HEK293 (cell line): Measurements from ENCODE around the gene ITGAX.

Source experiments
- CTCF ChIA-PET: fragments of 350-600 bp; formaldehyde crosslinking; extraction: SDS; loops from one replicate; lab custom pipeline; 2021; ENCODE audit warnings: antibody characterized with exemption; lab: Yijun Ruan, JAX
- POLR2A ChIA-PET: fragments of 300-600 bp; formaldehyde crosslinking; extraction: SDS; loops from one replicate; lab custom pipeline; 2020; ENCODE audit warnings: antibody characterized with exemption, inconsistent platforms; lab: Yijun Ruan, JAX
- H3K27ac ChIP-seq: fragments of 200-500 bp; sonication (Bioruptor generic); 2 replicates; pipeline ENCODE4 v1.5.1; 2014; ENCODE audit warnings: low read depth, low read length, control low read depth, inconsistent platforms; ENCODE audit errors: extremely low read depth
- H3K36me3 ChIP-seq, 2 experiments: fragments of 200-500 bp in 1 of 2; sonication (Bioruptor generic) in 1 of 2; 1 replicate in 1 of 2; 2 replicates in 1 of 2; pipeline ENCODE4 v1.5.1; 2014 to 2017; ENCODE audit warnings: inconsistent platforms in 2 of 2, low read length in 2 of 2; ENCODE audit not compliant: control insufficient read depth in 2 of 2, insufficient read depth in 1 of 2
- H3K4me1 ChIP-seq: fragments of 200-500 bp; sonication (Bioruptor generic); 2 replicates; pipeline ENCODE4 v1.5.1; 2014; ENCODE audit warnings: mild to moderate bottlenecking, low read length, inconsistent platforms; ENCODE audit not compliant: control insufficient read depth, insufficient read depth
- H3K4me3 ChIP-seq: 2 replicates; pipeline ENCODE4 v1.5.1; 2011; ENCODE audit warnings: low read depth, mild to moderate bottlenecking, control low read depth, low read length, moderate library complexity
- H3K9me3 ChIP-seq: fragments of 200-500 bp; sonication (Bioruptor generic); 2 replicates; pipeline ENCODE4 v1.5.1; 2014; ENCODE audit warnings: low read depth, low read length, inconsistent platforms; ENCODE audit not compliant: control insufficient read depth, insufficient read depth
- BCL11A ChIP-seq: fragments of 450-650 bp; formaldehyde crosslinking; IDR thresholded peaks from 2 replicates; pipeline ENCODE4 v1.5.1; 2016; ENCODE audit warnings: low read depth, missing biosample characterization, missing genetic modification characterization
- BCL11B ChIP-seq: fragments of 450-650 bp; formaldehyde crosslinking; IDR thresholded peaks from 2 replicates; pipeline ENCODE4 v1.5.1; 2016; ENCODE audit warnings: low read depth, missing biosample characterization, missing genetic modification characterization
- HOXA7 ChIP-seq: sonication (generic); formaldehyde crosslinking; IDR thresholded peaks from 2 replicates; pipeline ENCODE4 v1.8.1; 2022; ENCODE audit warnings: missing genetic modification reagents, borderline replicate concordance
- PRDM1 ChIP-seq: fragments of 450-650 bp; formaldehyde crosslinking; IDR thresholded peaks from 2 replicates; pipeline ENCODE4; 2016; ENCODE audit warnings: missing biosample characterization, missing genetic modification characterization
- SCRT1 ChIP-seq: fragments of 450-650 bp; formaldehyde crosslinking; IDR thresholded peaks from 2 replicates; pipeline ENCODE4 v1.5.1; 2016; ENCODE audit warnings: missing biosample characterization, missing genetic modification characterization, borderline replicate concordance
- ZBTB17 ChIP-seq: fragments of 450-650 bp; formaldehyde crosslinking; IDR thresholded peaks from 2 replicates; pipeline ENCODE4 v1.5.1; 2016; ENCODE audit warnings: missing biosample characterization, missing genetic modification characterization
- ZIC2 ChIP-seq: fragments of 450-650 bp; formaldehyde crosslinking; IDR thresholded peaks from 2 replicates; pipeline ENCODE4 v1.5.1; 2016; ENCODE audit warnings: missing biosample characterization, missing genetic modification characterization
- ZNF140 ChIP-seq: fragments of 450-650 bp; formaldehyde crosslinking; IDR thresholded peaks from 2 replicates; pipeline ENCODE4 v1.5.1; 2016; ENCODE audit warnings: missing biosample characterization, missing genetic modification characterization
- ZNF146 ChIP-seq: fragments of 450-650 bp; formaldehyde crosslinking; IDR thresholded peaks from 2 replicates; pipeline ENCODE4 v1.5.1; 2016; ENCODE audit warnings: missing biosample characterization, missing genetic modification characterization
- ZNF175 ChIP-seq: fragments of 450-650 bp; formaldehyde crosslinking; IDR thresholded peaks from 2 replicates; pipeline ENCODE4 v1.5.1; 2016; ENCODE audit warnings: missing biosample characterization, missing genetic modification characterization
- ZNF221 ChIP-seq: fragments of 450-650 bp; formaldehyde crosslinking; IDR thresholded peaks from 2 replicates; pipeline ENCODE4 v1.5.1; 2017; ENCODE audit warnings: missing biosample characterization, missing genetic modification characterization, borderline replicate concordance
- ZNF311 ChIP-seq: fragments of 450-650 bp; formaldehyde crosslinking; IDR thresholded peaks from 2 replicates; pipeline ENCODE4 v1.5.1; 2017; ENCODE audit warnings: missing biosample characterization, missing genetic modification characterization, borderline replicate concordance
- ZNF366 ChIP-seq: fragments of 450-650 bp; formaldehyde crosslinking; conservative IDR thresholded peaks from 2 replicates; pipeline ENCODE4 v1.5.1; 2016; ENCODE audit warnings: missing biosample characterization, missing genetic modification characterization
- ZNF571 ChIP-seq: fragments of 450-650 bp; formaldehyde crosslinking; IDR thresholded peaks from 2 replicates; pipeline ENCODE4 v1.5.0; 2017; ENCODE audit warnings: missing biosample characterization, missing genetic modification characterization
- ZNF654 ChIP-seq: fragments of 450-650 bp; formaldehyde crosslinking; IDR thresholded peaks from 2 replicates; pipeline ENCODE4 v1.5.1; 2016; ENCODE audit warnings: low read depth, missing biosample characterization, missing genetic modification characterization
- ZNF791 ChIP-seq: fragments of 450-650 bp; formaldehyde crosslinking; IDR thresholded peaks from 2 replicates; pipeline ENCODE4 v1.5.1; 2016; ENCODE audit warnings: missing biosample characterization, missing genetic modification characterization
- ZNF830 ChIP-seq: fragments of 450-650 bp; IDR thresholded peaks from 2 replicates; pipeline ENCODE4 v1.5.0; 2018; ENCODE audit warnings: missing biosample characterization, missing genetic modification characterization, low read depth, mild to moderate bottlenecking, moderate library complexity
- ZSCAN16 ChIP-seq: fragments of 450-650 bp; formaldehyde crosslinking; IDR thresholded peaks from 2 replicates; pipeline ENCODE4 v1.5.1; 2016; ENCODE audit warnings: missing biosample characterization, missing genetic modification characterization
- TF ChIP-seq, protein P1 (sequence below): fragments of 450-650 bp; formaldehyde crosslinking; IDR thresholded peaks from 2 replicates; pipeline ENCODE4 v1.5.1; 2016; ENCODE audit warnings: missing biosample characterization, missing genetic modification characterization
- TF ChIP-seq, protein P2 (sequence below): fragments of 450-650 bp; formaldehyde crosslinking; IDR thresholded peaks from 2 replicates; pipeline ENCODE4 v1.5.1; 2016; ENCODE audit warnings: missing biosample characterization, missing genetic modification characterization
- TF ChIP-seq, protein P3 (sequence below): fragments of 450-650 bp; formaldehyde crosslinking; IDR thresholded peaks from 2 replicates; pipeline ENCODE4 v1.5.1; 2017; ENCODE audit warnings: missing biosample characterization, missing genetic modification characterization
- TF ChIP-seq, protein P4 (sequence below): fragments of 450-650 bp; IDR thresholded peaks from 2 replicates; pipeline ENCODE4 v1.5.1; 2018; ENCODE audit warnings: missing biosample characterization, mild to moderate bottlenecking, missing genetic modification characterization

The ITGAX gene

DNA sequence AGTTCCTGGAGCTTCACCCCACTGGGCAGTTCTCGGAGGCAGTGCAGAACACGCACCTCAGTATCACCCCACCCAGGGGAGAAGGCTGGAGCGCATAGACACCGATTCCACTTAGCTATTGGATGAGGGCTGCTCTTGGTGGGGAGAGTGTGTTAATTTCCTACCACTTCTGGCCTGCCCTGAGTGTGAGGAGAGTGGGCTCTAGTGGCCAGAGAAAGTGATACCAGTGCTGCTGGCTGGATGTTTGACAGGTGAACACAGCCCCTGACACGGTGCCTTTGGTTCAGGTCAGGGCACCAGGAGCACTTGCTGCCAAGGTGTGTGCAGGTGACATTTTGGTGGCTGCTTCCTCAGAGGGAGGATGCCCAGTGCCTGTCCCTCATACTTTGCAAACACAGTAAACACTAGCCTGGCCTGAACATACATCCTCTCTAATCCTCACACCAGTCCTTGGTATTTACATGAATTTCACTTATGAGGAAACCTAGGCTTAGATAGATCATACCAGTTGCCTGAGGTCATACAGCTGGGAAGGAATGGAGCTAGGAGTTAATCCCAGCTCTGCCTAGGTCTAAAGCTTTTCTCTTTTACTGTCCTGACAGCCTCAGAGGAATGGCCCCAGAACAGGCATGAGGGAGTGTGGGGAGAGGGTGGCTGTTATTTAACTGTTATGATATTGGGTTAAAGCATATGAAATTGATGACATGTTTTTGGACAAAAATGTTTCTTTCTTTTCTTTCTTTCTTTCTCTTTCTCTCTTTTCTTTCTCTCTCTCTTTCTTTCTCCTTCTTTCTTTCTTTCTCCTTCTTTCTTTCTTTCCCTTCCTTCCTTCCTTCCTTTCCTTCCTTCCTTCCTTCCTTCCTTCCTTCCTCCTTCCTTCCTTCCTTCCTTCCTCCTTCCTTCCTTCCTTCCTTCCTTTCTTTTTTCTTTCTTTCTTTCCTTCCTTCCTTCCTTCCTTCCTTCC lies 21.0 kb upstream of the ITGAX start:
- no peaks in the 10 kb centered on the region for H3K36me3 ChIP-seq
- H3K4me3 ChIP-seq = no peak overlapping the region
- CTCF ChIA-PET = interaction anchor here (0.6 to 1.5 kb wide), 13 partner anchors 20 to 532 kb away, joined by 3 to 9 read pairs (median 3); no protein-coding TSS in a partner anchor
- no peaks in the 10 kb centered on the region for H3K4me1 ChIP-seq
- TF ChIP-seq, protein P1, sequence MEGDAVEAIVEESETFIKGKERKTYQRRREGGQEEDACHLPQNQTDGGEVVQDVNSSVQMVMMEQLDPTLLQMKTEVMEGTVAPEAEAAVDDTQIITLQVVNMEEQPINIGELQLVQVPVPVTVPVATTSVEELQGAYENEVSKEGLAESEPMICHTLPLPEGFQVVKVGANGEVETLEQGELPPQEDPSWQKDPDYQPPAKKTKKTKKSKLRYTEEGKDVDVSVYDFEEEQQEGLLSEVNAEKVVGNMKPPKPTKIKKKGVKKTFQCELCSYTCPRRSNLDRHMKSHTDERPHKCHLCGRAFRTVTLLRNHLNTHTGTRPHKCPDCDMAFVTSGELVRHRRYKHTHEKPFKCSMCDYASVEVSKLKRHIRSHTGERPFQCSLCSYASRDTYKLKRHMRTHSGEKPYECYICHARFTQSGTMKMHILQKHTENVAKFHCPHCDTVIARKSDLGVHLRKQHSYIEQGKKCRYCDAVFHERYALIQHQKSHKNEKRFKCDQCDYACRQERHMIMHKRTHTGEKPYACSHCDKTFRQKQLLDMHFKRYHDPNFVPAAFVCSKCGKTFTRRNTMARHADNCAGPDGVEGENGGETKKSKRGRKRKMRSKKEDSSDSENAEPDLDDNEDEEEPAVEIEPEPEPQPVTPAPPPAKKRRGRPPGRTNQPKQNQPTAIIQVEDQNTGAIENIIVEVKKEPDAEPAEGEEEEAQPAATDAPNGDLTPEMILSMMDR (tag by site-specific recombination) = peak; percentile 70
- TF ChIP-seq, protein P2, sequence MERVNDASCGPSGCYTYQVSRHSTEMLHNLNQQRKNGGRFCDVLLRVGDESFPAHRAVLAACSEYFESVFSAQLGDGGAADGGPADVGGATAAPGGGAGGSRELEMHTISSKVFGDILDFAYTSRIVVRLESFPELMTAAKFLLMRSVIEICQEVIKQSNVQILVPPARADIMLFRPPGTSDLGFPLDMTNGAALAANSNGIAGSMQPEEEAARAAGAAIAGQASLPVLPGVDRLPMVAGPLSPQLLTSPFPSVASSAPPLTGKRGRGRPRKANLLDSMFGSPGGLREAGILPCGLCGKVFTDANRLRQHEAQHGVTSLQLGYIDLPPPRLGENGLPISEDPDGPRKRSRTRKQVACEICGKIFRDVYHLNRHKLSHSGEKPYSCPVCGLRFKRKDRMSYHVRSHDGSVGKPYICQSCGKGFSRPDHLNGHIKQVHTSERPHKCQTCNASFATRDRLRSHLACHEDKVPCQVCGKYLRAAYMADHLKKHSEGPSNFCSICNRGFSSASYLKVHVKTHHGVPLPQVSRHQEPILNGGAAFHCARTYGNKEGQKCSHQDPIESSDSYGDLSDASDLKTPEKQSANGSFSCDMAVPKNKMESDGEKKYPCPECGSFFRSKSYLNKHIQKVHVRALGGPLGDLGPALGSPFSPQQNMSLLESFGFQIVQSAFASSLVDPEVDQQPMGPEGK (tag by site-specific recombination) = peak; percentile 25; the same call in 1 of the 2 replicates
- TF ChIP-seq ZNF654 (peak; percentile 66), ZNF791 (no peak), ZNF175 (no peak), HOXA7 (CRISPR knock-in tag) (no peak), BCL11A (tag by site-specific recombination) (no peak), ZSCAN16 (tag by site-specific recombination) (no peak), ZIC2 (tag by site-specific recombination) (no peak), ZNF221 (tag by site-specific recombination) (no peak), ZBTB17 (peak; percentile 43; the same call in 1 of the 2 replicates), PRDM1 (peak; percentile 71), ZNF366 (tag by site-specific recombination) (peak; percentile 94)
- TF ChIP-seq, protein P3, sequence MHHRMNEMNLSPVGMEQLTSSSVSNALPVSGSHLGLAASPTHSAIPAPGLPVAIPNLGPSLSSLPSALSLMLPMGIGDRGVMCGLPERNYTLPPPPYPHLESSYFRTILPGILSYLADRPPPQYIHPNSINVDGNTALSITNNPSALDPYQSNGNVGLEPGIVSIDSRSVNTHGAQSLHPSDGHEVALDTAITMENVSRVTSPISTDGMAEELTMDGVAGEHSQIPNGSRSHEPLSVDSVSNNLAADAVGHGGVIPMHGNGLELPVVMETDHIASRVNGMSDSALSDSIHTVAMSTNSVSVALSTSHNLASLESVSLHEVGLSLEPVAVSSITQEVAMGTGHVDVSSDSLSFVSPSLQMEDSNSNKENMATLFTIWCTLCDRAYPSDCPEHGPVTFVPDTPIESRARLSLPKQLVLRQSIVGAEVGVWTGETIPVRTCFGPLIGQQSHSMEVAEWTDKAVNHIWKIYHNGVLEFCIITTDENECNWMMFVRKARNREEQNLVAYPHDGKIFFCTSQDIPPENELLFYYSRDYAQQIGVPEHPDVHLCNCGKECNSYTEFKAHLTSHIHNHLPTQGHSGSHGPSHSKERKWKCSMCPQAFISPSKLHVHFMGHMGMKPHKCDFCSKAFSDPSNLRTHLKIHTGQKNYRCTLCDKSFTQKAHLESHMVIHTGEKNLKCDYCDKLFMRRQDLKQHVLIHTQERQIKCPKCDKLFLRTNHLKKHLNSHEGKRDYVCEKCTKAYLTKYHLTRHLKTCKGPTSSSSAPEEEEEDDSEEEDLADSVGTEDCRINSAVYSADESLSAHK (tag by site-specific recombination) = no peak
- TF ChIP-seq, protein P4, sequence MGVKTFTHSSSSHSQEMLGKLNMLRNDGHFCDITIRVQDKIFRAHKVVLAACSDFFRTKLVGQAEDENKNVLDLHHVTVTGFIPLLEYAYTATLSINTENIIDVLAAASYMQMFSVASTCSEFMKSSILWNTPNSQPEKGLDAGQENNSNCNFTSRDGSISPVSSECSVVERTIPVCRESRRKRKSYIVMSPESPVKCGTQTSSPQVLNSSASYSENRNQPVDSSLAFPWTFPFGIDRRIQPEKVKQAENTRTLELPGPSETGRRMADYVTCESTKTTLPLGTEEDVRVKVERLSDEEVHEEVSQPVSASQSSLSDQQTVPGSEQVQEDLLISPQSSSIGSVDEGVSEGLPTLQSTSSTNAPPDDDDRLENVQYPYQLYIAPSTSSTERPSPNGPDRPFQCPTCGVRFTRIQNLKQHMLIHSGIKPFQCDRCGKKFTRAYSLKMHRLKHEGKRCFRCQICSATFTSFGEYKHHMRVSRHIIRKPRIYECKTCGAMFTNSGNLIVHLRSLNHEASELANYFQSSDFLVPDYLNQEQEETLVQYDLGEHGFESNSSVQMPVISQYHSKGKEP (tag by site-specific recombination) = no peak
- POLR2A ChIA-PET = no interaction called here
- H3K27ac ChIP-seq = no peak overlapping the region
- no peaks in the 10 kb centered on the region for H3K9me3 ChIP-seq

DNA sequence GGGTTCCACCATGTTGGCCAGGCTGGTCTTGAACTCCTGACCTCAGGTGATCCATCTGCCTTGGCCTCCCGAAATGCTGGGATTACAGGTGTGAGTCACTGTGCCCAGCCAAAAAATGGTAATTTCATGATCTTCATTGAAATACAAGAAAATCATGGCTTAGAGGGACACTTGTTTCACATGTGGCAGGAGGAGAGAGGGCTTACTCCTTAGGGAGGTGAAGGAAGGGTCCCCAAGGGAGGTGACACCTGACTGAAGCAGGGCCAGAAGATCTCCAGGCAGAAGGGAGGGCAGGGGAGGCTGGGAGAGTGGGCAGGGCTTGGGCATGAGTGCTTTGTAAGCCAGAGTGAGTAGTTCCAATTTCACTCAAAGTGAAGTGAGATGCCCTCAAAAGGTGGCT lies 20.0 kb upstream of the ITGAX start:
- H3K9me3 ChIP-seq = no peaks in the 10 kb centered on the region
- CTCF ChIA-PET = interaction anchor here (0.6 to 0.7 kb wide), 4 partner anchors 25 to 532 kb away, joined by 3 to 9 read pairs (median 4); no protein-coding TSS in a partner anchor
- H3K4me1 ChIP-seq = no peaks in the 10 kb centered on the region
- H3K4me3 ChIP-seq = no peak overlapping the region
- no peak for TF ChIP-seq ZNF146 (tag by site-specific recombination)
- TF ChIP-seq SCRT1 (tag by site-specific recombination) = no peak
- no peak for TF ChIP-seq ZNF140 (tag by site-specific recombination)
- no peak for TF ChIP-seq BCL11B
- no peak for TF ChIP-seq ZNF311
- no peak for TF ChIP-seq ZNF366 (tag by site-specific recombination)
- TF ChIP-seq ZNF830 (tag by site-specific recombination) = no peak
- TF ChIP-seq ZNF571 (tag by site-specific recombination) = no peak
- H3K36me3 ChIP-seq = no peaks in the 10 kb centered on the region
- POLR2A ChIA-PET = no interaction called here
- H3K27ac ChIP-seq = no peak overlapping the region
